GM12878 (cell line): ENCODE measurements around the gene FBXL3. TPM values are rescaled to one million over a fixed set of nuclear protein-coding genes. Genes with fewer than 3 reads are reported as not detected.

ENCODE experiments used
- ATAC-seq: fragments of 200-7000 bp; cut with Tn5 transposase; 3 replicates; pipeline ENCODE4 v1.9.1; 2020; ENCODE audit warnings: mild to moderate bottlenecking, moderate library complexity
- BruUV-seq: library from RNA; stranded (reverse); fragments of 400-500 nt; replicated peaks from 2 replicates; lab custom pipeline; 2021; lab: Mats Ljungman, UMichigan
- CTCF ChIA-PET: fragments of 300-600 bp; sonication (Branson Sonifier 250); formaldehyde crosslinking; extraction: SDS; loops from one replicate; lab custom pipeline; 2021; ENCODE audit warnings: inconsistent platforms; lab: Yijun Ruan, JAX
- POLR2A ChIA-PET: fragments of 350-600 bp; formaldehyde crosslinking; extraction: SDS; loops from one replicate; lab custom pipeline; 2021; ENCODE audit warnings: inconsistent platforms; lab: Charles Lee
- RAD21 ChIA-PET: fragments of 300-600 bp; sonication (Branson Sonifier 250); formaldehyde crosslinking; loops from one replicate; lab custom pipeline; 2023; ENCODE audit warnings: antibody characterized with exemption; ENCODE audit not compliant: unreplicated experiment; lab: Charles Lee
- SMC1A ChIA-PET: fragments of 300-600 bp; sonication (Branson Sonifier 250); formaldehyde crosslinking; loops from one replicate; lab custom pipeline; 2023; ENCODE audit not compliant: unreplicated experiment, uncharacterized antibody; lab: Charles Lee
- DNase-seq: peaks from one replicate; pipeline ENCODE4 v3.0.0-alpha.2; 2011; ENCODE audit warnings: low read depth, low spot score
- FAIRE-seq: peaks from 3 replicates; lab custom pipeline; 2011; peaks lifted over from hg19 to GRCh38; lab: Jason Lieb, UNC
- H2AFZ ChIP-seq: 2 replicates; pipeline ENCODE4 v1.6.0; 2011; ENCODE audit warnings: low read depth, low read length, control low read depth; ENCODE audit not compliant: control insufficient read depth
- H3K27ac ChIP-seq: 2 replicates; pipeline ENCODE4 v1.5.1; 2011; ENCODE audit warnings: control low read depth; ENCODE audit not compliant: control insufficient read depth, insufficient read depth
- H3K27me3 ChIP-seq, 2 experiments: replicated peaks in 1 of 2; 2 replicates each; pipeline versions ENCODE4 v1.6.0 to v1.6.1; 2011; ENCODE audit warnings: low read length in 1 of 2; ENCODE audit not compliant: control insufficient read depth in 2 of 2, insufficient read depth in 2 of 2
- H3K36me3 ChIP-seq, 2 experiments: 2 replicates each; pipeline ENCODE4 v1.5.1; 2011; ENCODE audit warnings: low read length in 1 of 2; ENCODE audit not compliant: control insufficient read depth in 2 of 2, insufficient read depth in 2 of 2
- H3K4me1 ChIP-seq: 2 replicates; pipeline ENCODE4 v1.6.1; 2011; ENCODE audit warnings: mild to moderate bottlenecking, low read length, moderate library complexity, mixed read lengths; ENCODE audit not compliant: control insufficient read depth, insufficient read depth
- H3K4me2 ChIP-seq: 2 replicates; pipeline ENCODE4 v1.6.0; 2011; ENCODE audit warnings: control low read depth; ENCODE audit not compliant: control insufficient read depth, insufficient read depth
- H3K4me3 ChIP-seq: fragments of 200-600 bp; sonication (generic); 2 replicates; pipeline ENCODE4 v1.5.1; 2016
- H3K79me2 ChIP-seq: 2 replicates; pipeline ENCODE4 v1.6.0; 2011; ENCODE audit warnings: low read length; ENCODE audit not compliant: control insufficient read depth, insufficient read depth
- H3K9ac ChIP-seq: 2 replicates; pipeline ENCODE4 v1.8.0; 2011; ENCODE audit warnings: low read length, control low read depth, mixed read lengths; ENCODE audit not compliant: control insufficient read depth, insufficient read depth
- H3K9me3 ChIP-seq: replicated peaks from 3 replicates; pipeline ENCODE4 v1.5.1; 2011; ENCODE audit warnings: mild to moderate bottlenecking, low read length; ENCODE audit not compliant: control insufficient read depth, insufficient read depth
- H4K20me1 ChIP-seq: 2 replicates; pipeline ENCODE4 v1.6.0; 2011; ENCODE audit not compliant: control insufficient read depth, insufficient read depth
- ATF3 ChIP-seq: IDR thresholded peaks from 2 replicates; pipeline ENCODE4 v1.6.1; 2011; ENCODE audit warnings: low read depth, mild to moderate bottlenecking, low read length, moderate library complexity, borderline replicate concordance; ENCODE audit errors: extremely low read depth
- JUND ChIP-seq: IDR thresholded peaks from 2 replicates; pipeline ENCODE4 v1.6.1; 2012; ENCODE audit warnings: low read depth, mild to moderate bottlenecking, low read length, improper control_type of control experiment, moderate library complexity
- MYC ChIP-seq: IDR thresholded peaks from 2 replicates; pipeline ENCODE4 v1.6.1; 2011; ENCODE audit warnings: mild to moderate bottlenecking, low read length, moderate library complexity, inconsistent platforms; ENCODE audit not compliant: insufficient read depth, insufficient replicate concordance, insufficient read length, severe bottlenecking
- STAT1 ChIP-seq: fragments of 450-650 bp; conservative IDR thresholded peaks from 2 replicates; pipeline ENCODE4 v1.6.1; 2014; ENCODE audit warnings: antibody characterized with exemption, mild to moderate bottlenecking
- USF2 ChIP-seq: IDR thresholded peaks from 2 replicates; pipeline ENCODE4 v1.6.1; 2011; ENCODE audit warnings: low read depth, low read length, improper control_type of control experiment, borderline replicate concordance
- WGBS: methylation state at CpG from one replicate; pipeline ENCODE4 v1.1.6; 2016; ENCODE audit warnings: low lambda C conversion rate; ENCODE audit not compliant: insufficient replicate concordance, insufficient coverage; ENCODE audit errors: missing lambda C conversion rate; 5-methylcytosine and 5-hydroxymethylcytosine counted together
- in situ Hi-C: fragments of 300-500 bp; cut with MboI; formaldehyde crosslinking; loops from 9 replicates; pipeline ENCODE4 v1.14.3; 2018; ENCODE audit warnings: mixed read lengths
- intact Hi-C: fragments of 100-400 bp; cut with micrococcal nuclease; formaldehyde crosslinking; loops from one replicate; pipeline ENCODE4 v1.14.2; 2022; ENCODE audit not compliant: unreplicated experiment
- polyA plus RNA-seq, 11 experiments: library from polyadenylated mRNA; depleted of rRNA in 4 of 11; unstranded in 6 of 11; stranded (reverse) in 5 of 11; fragments of >200 nt; fragmentation: Nextera tagmentation in 4 of 11; fragmentation: Illumina TruSeq in 1 of 11; extraction: Ambion mirVana in 4 of 11; extraction: Trizol in 1 of 11; gene quantifications; 1 replicate in 1 of 11; 2 replicates in 10 of 11; pipeline versions ENCODE4 v1.2.1 to v1.2.3, GENCODE V29; 2011 to 2016; ENCODE audit warnings: inconsistent platforms in 2 of 11, missing spikeins in 2 of 11, low read depth in 1 of 11
- total RNA-seq, 4 experiments: library from RNA; depleted of rRNA in 3 of 4; stranded (reverse); fragments of >200 nt in 3 of 4; fragmentation: Illumina TruSeq in 1 of 4; extraction: Trizol in 1 of 4; gene quantifications; 2 replicates each; pipeline versions ENCODE4 v1.2.1 to v1.2.3, GENCODE V29; 2013 to 2021
- TF ChIP-seq, protein P1 (sequence below): fragments of 450-650 bp; IDR thresholded peaks from 2 replicates; pipeline ENCODE4 v1.6.1; 2018; ENCODE audit warnings: borderline replicate concordance, mild to moderate bottlenecking; ENCODE audit not compliant: partially characterized antibody
- TF ChIP-seq, protein P2 (sequence below): fragments of 450-650 bp; formaldehyde crosslinking; IDR thresholded peaks from 2 replicates; pipeline ENCODE4 v1.5.0; 2022; ENCODE audit warnings: mild to moderate bottlenecking, missing genetic modification characterization
- TF ChIP-seq, protein P3 (sequence below): fragments of 450-650 bp; IDR thresholded peaks from 2 replicates; pipeline ENCODE4 v1.6.1; 2017; ENCODE audit warnings: antibody characterized with exemption, mild to moderate bottlenecking, moderate library complexity
- TF ChIP-seq, protein P4 (sequence below): IDR thresholded peaks from 2 replicates; pipeline ENCODE4 v1.6.1; 2012; ENCODE audit warnings: low read depth, low read length, improper control_type of control experiment

Gene FBXL3
- total and polyA plus RNA-seq, 10 of the 15 experiments (the other 5 are each of a cell fraction or from before 2014, with no cell fraction given) = 9.0 to 26.4 (median 19.7) TPM

GRCh38 chr13:77001963-77002587 lies 24.9 kb downstream of the FBXL3 start:
- no peaks in the 10 kb centered on the region for H3K9me3 ChIP-seq
- H3K9ac ChIP-seq = no peak overlapping the region
- no TSS peak for BruUV-seq
- no peak overlapping the region for H3K4me2 ChIP-seq
- POLR2A ChIA-PET = interaction anchor here (2.1 kb wide), 1 partner anchor 10 kb away, joined by 16 read pairs; the partner anchor contains the start of gene CLN5
- intact Hi-C loops (no loop called here), in situ Hi-C loops (loop anchor here (25.0 kb wide), 1 partner anchor 1635 kb away; no protein-coding TSS in a partner anchor)
- peaks cover 1 to 12% of the 10 kb centered on the region in 2 experiments for H3K36me3 ChIP-seq
- H3K79me2 ChIP-seq = no peaks in the 10 kb centered on the region
- DNase-seq = no peak
- 0 out of 2 replicates have a peak, but pooled peaks cover 3% of the 10 kb centered on the region for H3K4me1 ChIP-seq
- H3K27me3 ChIP-seq = no peaks in the 10 kb centered on the region
- no peak overlapping the region for H3K4me3 ChIP-seq
- 82% methylated on average over 4 of the region's 4 CpGs for WGBS
- CTCF ChIA-PET = interaction anchor here (0.6 to 5.7 kb wide), 22 partner anchors 9 to 1529 kb away, joined by 3 to 47 read pairs (median 4); partner anchors contain the start of gene CLN5
- no peaks in the 10 kb centered on the region for H4K20me1 ChIP-seq
- H2AFZ ChIP-seq = no peak overlapping the region
- no peak overlapping the region for H3K27ac ChIP-seq
- no peak; the same call in 2 of the 3 replicates for ATAC-seq
- RAD21 ChIA-PET = interaction anchor here (0.8 to 1.8 kb wide), 7 partner anchors 9 to 98 kb away, joined by 3 to 9 read pairs (median 4); no protein-coding TSS in a partner anchor
- FAIRE-seq = no peak
- SMC1A ChIA-PET = interaction anchor here (0.6 to 2.1 kb wide), 9 partner anchors 9 to 977 kb away, joined by 3 to 11 read pairs (median 4); partner anchors contain the start of gene CLN5
- TF ChIP-seq MYC (no peak), USF2 (no peak), ATF3 (no peak), JUND (no peak), STAT1 (no peak)
- TF ChIP-seq, protein P1, sequence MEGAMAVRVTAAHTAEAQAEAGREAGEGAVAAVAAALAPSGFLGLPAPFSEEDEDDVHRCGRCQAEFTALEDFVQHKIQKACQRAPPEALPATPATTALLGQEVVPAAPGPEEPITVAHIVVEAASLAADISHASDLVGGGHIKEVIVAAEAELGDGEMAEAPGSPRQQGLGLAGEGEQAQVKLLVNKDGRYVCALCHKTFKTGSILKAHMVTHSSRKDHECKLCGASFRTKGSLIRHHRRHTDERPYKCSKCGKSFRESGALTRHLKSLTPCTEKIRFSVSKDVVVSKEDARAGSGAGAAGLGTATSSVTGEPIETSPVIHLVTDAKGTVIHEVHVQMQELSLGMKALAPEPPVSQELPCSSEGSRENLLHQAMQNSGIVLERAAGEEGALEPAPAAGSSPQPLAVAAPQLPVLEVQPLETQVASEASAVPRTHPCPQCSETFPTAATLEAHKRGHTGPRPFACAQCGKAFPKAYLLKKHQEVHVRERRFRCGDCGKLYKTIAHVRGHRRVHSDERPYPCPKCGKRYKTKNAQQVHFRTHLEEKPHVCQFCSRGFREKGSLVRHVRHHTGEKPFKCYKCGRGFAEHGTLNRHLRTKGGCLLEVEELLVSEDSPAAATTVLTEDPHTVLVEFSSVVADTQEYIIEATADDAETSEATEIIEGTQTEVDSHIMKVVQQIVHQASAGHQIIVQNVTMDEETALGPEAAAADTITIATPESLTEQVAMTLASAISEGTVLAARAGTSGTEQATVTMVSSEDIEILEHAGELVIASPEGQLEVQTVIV = no peak
- TF ChIP-seq, protein P2, sequence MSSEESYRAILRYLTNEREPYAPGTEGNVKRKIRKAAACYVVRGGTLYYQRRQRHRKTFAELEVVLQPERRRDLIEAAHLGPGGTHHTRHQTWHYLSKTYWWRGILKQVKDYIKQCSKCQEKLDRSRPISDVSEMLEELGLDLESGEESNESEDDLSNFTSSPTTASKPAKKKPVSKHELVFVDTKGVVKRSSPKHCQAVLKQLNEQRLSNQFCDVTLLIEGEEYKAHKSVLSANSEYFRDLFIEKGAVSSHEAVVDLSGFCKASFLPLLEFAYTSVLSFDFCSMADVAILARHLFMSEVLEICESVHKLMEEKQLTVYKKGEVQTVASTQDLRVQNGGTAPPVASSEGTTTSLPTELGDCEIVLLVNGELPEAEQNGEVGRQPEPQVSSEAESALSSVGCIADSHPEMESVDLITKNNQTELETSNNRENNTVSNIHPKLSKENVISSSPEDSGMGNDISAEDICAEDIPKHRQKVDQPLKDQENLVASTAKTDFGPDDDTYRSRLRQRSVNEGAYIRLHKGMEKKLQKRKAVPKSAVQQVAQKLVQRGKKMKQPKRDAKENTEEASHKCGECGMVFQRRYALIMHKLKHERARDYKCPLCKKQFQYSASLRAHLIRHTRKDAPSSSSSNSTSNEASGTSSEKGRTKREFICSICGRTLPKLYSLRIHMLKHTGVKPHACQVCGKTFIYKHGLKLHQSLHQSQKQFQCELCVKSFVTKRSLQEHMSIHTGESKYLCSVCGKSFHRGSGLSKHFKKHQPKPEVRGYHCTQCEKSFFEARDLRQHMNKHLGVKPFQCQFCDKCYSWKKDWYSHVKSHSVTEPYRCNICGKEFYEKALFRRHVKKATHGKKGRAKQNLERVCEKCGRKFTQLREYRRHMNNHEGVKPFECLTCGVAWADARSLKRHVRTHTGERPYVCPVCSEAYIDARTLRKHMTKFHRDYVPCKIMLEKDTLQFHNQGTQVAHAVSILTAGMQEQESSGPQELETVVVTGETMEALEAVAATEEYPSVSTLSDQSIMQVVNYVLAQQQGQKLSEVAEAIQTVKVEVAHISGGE (CRISPR knock-in tag) = no peak
- TF ChIP-seq, protein P3, sequence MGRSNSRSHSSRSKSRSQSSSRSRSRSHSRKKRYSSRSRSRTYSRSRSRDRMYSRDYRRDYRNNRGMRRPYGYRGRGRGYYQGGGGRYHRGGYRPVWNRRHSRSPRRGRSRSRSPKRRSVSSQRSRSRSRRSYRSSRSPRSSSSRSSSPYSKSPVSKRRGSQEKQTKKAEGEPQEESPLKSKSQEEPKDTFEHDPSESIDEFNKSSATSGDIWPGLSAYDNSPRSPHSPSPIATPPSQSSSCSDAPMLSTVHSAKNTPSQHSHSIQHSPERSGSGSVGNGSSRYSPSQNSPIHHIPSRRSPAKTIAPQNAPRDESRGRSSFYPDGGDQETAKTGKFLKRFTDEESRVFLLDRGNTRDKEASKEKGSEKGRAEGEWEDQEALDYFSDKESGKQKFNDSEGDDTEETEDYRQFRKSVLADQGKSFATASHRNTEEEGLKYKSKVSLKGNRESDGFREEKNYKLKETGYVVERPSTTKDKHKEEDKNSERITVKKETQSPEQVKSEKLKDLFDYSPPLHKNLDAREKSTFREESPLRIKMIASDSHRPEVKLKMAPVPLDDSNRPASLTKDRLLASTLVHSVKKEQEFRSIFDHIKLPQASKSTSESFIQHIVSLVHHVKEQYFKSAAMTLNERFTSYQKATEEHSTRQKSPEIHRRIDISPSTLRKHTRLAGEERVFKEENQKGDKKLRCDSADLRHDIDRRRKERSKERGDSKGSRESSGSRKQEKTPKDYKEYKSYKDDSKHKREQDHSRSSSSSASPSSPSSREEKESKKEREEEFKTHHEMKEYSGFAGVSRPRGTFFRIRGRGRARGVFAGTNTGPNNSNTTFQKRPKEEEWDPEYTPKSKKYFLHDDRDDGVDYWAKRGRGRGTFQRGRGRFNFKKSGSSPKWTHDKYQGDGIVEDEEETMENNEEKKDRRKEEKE = no peak
- TF ChIP-seq, protein P4, sequence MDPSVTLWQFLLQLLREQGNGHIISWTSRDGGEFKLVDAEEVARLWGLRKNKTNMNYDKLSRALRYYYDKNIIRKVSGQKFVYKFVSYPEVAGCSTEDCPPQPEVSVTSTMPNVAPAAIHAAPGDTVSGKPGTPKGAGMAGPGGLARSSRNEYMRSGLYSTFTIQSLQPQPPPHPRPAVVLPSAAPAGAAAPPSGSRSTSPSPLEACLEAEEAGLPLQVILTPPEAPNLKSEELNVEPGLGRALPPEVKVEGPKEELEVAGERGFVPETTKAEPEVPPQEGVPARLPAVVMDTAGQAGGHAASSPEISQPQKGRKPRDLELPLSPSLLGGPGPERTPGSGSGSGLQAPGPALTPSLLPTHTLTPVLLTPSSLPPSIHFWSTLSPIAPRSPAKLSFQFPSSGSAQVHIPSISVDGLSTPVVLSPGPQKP = no peak
